ENCODE results near the gene NRP2. TPM values are rescaled to one million over a fixed set of nuclear protein-coding genes. Genes with fewer than 3 reads are reported as not detected.

NRP2 gene
- total and polyA plus RNA-seq, 2 of the 13 experiments (the other 11 are each of a cell fraction or from before 2014, with no cell fraction given) = 0.65 to 1.4 TPM

DNA sequence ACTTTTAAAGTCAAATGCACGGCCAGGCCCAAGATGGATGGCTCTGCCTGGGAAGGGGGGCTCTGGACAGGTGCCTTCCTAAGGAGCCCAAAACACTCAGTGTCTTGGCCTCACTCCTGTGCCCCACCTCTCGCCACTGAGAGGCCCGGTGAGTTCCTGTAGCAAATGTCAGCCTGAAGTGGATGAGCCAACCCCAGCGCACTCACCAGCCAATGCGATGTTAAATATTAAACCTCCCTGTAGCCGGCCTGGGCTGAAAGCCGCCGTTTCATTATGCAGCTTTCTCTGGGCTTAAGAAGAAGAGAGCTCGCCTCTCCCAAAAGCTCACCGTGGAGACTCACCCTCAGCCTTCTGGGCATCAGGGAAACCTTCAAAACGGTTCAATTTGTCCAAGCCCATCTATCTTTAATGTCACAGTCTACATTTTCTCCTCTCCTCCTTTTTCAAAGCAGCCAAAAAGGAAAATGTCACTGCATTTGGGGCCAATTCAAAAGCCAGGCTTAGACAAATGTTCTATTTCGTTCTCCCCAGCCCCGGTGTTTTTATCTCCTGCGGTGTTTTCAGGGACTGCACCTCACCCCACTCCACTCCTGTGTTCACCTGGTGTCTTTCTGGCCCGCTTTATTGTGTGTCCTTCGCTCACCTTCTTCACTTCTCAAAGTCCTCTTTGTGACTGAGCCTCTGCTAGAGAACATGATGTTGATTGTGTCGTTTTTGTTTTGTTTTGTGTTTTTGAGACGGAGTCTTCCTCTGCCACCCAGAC is 124.0 kb downstream of the NRP2 start (continued):
- TF ChIP-seq, protein P1, sequence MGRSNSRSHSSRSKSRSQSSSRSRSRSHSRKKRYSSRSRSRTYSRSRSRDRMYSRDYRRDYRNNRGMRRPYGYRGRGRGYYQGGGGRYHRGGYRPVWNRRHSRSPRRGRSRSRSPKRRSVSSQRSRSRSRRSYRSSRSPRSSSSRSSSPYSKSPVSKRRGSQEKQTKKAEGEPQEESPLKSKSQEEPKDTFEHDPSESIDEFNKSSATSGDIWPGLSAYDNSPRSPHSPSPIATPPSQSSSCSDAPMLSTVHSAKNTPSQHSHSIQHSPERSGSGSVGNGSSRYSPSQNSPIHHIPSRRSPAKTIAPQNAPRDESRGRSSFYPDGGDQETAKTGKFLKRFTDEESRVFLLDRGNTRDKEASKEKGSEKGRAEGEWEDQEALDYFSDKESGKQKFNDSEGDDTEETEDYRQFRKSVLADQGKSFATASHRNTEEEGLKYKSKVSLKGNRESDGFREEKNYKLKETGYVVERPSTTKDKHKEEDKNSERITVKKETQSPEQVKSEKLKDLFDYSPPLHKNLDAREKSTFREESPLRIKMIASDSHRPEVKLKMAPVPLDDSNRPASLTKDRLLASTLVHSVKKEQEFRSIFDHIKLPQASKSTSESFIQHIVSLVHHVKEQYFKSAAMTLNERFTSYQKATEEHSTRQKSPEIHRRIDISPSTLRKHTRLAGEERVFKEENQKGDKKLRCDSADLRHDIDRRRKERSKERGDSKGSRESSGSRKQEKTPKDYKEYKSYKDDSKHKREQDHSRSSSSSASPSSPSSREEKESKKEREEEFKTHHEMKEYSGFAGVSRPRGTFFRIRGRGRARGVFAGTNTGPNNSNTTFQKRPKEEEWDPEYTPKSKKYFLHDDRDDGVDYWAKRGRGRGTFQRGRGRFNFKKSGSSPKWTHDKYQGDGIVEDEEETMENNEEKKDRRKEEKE (IDR thresholded peaks at IDR 0.05) = no peak
- TF ChIP-seq DPF2 (CRISPR knock-in tag; IDR thresholded peaks at IDR 0.05; ENCODE audit: borderline replicate concordance, low read depth) (no peak), ESRRA (CRISPR knock-in tag; IDR thresholded peaks at IDR 0.05; ENCODE audit: low read depth) (no peak), TBX2 (CRISPR knock-in tag; IDR thresholded peaks at IDR 0.05; ENCODE audit: borderline replicate concordance) (no peak), DMAP1 (CRISPR knock-in tag; IDR thresholded peaks at IDR 0.05) (no peak), BCL6 (CRISPR knock-in tag; IDR thresholded peaks at IDR 0.05) (no peak), RBAK (CRISPR knock-in tag; IDR thresholded peaks at IDR 0.05) (no peak), ZNF709 (CRISPR knock-in tag; IDR thresholded peaks at IDR 0.05) (no peak), ZBTB7A (CRISPR knock-in tag; IDR thresholded peaks at IDR 0.05) (no peak), CCDC6 (CRISPR knock-in tag; IDR thresholded peaks at IDR 0.05) (no peak), ZNF629 (CRISPR knock-in tag; conservative IDR thresholded peaks at IDR 0.05) (no peak), MTF1 (CRISPR knock-in tag; IDR thresholded peaks at IDR 0.05) (no peak), ATF7-NPFF (CRISPR knock-in tag; IDR thresholded peaks at IDR 0.05; ENCODE audit: low read depth) (no peak), KLF13 (CRISPR knock-in tag; IDR thresholded peaks at IDR 0.05) (no peak), POGZ (CRISPR knock-in tag; IDR thresholded peaks at IDR 0.05) (0 out of 2 replicates have a peak, but pooled peaks have one; percentile 19)
- TF ChIP-seq, protein P2, sequence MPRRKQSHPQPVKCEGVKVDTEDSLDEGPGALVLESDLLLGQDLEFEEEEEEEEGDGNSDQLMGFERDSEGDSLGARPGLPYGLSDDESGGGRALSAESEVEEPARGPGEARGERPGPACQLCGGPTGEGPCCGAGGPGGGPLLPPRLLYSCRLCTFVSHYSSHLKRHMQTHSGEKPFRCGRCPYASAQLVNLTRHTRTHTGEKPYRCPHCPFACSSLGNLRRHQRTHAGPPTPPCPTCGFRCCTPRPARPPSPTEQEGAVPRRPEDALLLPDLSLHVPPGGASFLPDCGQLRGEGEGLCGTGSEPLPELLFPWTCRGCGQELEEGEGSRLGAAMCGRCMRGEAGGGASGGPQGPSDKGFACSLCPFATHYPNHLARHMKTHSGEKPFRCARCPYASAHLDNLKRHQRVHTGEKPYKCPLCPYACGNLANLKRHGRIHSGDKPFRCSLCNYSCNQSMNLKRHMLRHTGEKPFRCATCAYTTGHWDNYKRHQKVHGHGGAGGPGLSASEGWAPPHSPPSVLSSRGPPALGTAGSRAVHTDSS (CRISPR knock-in tag; conservative IDR thresholded peaks at IDR 0.05) = no peak
- TF ChIP-seq, protein P3, sequence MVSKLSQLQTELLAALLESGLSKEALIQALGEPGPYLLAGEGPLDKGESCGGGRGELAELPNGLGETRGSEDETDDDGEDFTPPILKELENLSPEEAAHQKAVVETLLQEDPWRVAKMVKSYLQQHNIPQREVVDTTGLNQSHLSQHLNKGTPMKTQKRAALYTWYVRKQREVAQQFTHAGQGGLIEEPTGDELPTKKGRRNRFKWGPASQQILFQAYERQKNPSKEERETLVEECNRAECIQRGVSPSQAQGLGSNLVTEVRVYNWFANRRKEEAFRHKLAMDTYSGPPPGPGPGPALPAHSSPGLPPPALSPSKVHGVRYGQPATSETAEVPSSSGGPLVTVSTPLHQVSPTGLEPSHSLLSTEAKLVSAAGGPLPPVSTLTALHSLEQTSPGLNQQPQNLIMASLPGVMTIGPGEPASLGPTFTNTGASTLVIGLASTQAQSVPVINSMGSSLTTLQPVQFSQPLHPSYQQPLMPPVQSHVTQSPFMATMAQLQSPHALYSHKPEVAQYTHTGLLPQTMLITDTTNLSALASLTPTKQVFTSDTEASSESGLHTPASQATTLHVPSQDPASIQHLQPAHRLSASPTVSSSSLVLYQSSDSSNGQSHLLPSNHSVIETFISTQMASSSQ (IDR thresholded peaks at IDR 0.05; ENCODE audit: low read depth) = peak; percentile 84
- TF ChIP-seq, protein P3 (CRISPR knock-in tag; IDR thresholded peaks at IDR 0.05; ENCODE audit: borderline replicate concordance) = peak; percentile 88; the same call in 1 of the 2 replicates
- TF ChIP-seq, protein P4, sequence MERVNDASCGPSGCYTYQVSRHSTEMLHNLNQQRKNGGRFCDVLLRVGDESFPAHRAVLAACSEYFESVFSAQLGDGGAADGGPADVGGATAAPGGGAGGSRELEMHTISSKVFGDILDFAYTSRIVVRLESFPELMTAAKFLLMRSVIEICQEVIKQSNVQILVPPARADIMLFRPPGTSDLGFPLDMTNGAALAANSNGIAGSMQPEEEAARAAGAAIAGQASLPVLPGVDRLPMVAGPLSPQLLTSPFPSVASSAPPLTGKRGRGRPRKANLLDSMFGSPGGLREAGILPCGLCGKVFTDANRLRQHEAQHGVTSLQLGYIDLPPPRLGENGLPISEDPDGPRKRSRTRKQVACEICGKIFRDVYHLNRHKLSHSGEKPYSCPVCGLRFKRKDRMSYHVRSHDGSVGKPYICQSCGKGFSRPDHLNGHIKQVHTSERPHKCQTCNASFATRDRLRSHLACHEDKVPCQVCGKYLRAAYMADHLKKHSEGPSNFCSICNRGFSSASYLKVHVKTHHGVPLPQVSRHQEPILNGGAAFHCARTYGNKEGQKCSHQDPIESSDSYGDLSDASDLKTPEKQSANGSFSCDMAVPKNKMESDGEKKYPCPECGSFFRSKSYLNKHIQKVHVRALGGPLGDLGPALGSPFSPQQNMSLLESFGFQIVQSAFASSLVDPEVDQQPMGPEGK (CRISPR knock-in tag; IDR thresholded peaks at IDR 0.05) = no peak
